Endothelial cell of umbilical vein (primary cell): ENCODE data around the gene KIAA1549. TPM values are rescaled to one million over a fixed set of nuclear protein-coding genes. Genes with fewer than 3 reads are reported as not detected.
"Not testable (repeated sequence)": the region's sequence is repeated elsewhere in the genome, so short reads cannot be mapped to it uniquely, and the experiment has no call there.

ENCODE experiments used
- BruUV-seq: library from RNA; stranded (reverse); fragments of 400-500 nt; replicated peaks from 2 replicates; lab custom pipeline; 2021; lab: Mats Ljungman, UMichigan
- CTCF ChIA-PET: fragments of 300-600, 350-600 bp; sonication (Branson Sonifier 250); formaldehyde crosslinking; loops from one replicate; lab custom pipeline; 2021; ENCODE audit warnings: antibody characterized with exemption, inconsistent platforms; lab: Charles Lee
- POLR2A ChIA-PET: fragments of 300-600, 350-600 bp; sonication (Branson Sonifier 250); formaldehyde crosslinking; loops from one replicate; lab custom pipeline; 2021; ENCODE audit warnings: antibody characterized with exemption, inconsistent platforms; lab: Charles Lee
- DNase-seq: peaks from one replicate; pipeline ENCODE4 v3.0.0-alpha.2; 2011; ENCODE audit warnings: low read depth, low spot score
- FAIRE-seq: peaks from 2 replicates; lab custom pipeline; 2011; peaks lifted over from hg19 to GRCh38; lab: Jason Lieb, UNC
- H2AFZ ChIP-seq: 2 replicates; pipeline ENCODE4 v1.6.0; 2012; ENCODE audit warnings: low read depth, low read length, control low read depth, inconsistent platforms
- H3K27ac ChIP-seq: 2 replicates; pipeline ENCODE4 v1.5.1; 2011; ENCODE audit warnings: low read depth, mild to moderate bottlenecking, control low read depth, low read length, moderate library complexity; ENCODE audit not compliant: insufficient read depth
- H3K27me3 ChIP-seq, 2 experiments: 2 replicates each; pipeline versions ENCODE4 v1.6.0 to v1.6.1; 2011; ENCODE audit warnings: low read length in 2 of 2, mixed read lengths in 1 of 2; ENCODE audit not compliant: control insufficient read depth in 2 of 2, insufficient read depth in 2 of 2
- H3K36me3 ChIP-seq, 2 experiments: 2 replicates in 1 of 2; 3 replicates in 1 of 2; pipeline ENCODE4 v1.5.1; 2011; ENCODE audit warnings: low read length in 2 of 2, mild to moderate bottlenecking in 1 of 2, moderate library complexity in 1 of 2; ENCODE audit not compliant: control insufficient read depth in 2 of 2, insufficient read depth in 2 of 2; ENCODE audit errors: extremely low read depth in 1 of 2
- H3K4me1 ChIP-seq: 3 replicates; pipeline ENCODE4 v1.5.1; 2011; ENCODE audit warnings: mild to moderate bottlenecking, low read length; ENCODE audit not compliant: control insufficient read depth, insufficient read depth; ENCODE audit errors: extremely low read depth
- H3K4me2 ChIP-seq: 2 replicates; pipeline ENCODE4 v1.6.1; 2011; ENCODE audit warnings: low read length, control low read depth, mixed read lengths; ENCODE audit not compliant: insufficient read depth
- H3K4me3 ChIP-seq, 3 experiments: fragments of 200-600 bp in 1 of 3; sonication (generic), shearing (Covaris generic) in 1 of 3; replicated peaks in 1 of 3; 2 replicates each; pipeline ENCODE4 v1.5.1; 2011 to 2016; ENCODE audit warnings: control low read depth in 3 of 3, low read length in 3 of 3, mild to moderate bottlenecking in 2 of 3, inconsistent platforms in 1 of 3, low read depth in 1 of 3, moderate library complexity in 1 of 3; ENCODE audit not compliant: insufficient read depth in 1 of 3
- H3K79me2 ChIP-seq: 2 replicates; pipeline ENCODE4 v1.6.0; 2012; ENCODE audit warnings: low read length, inconsistent platforms; ENCODE audit not compliant: control insufficient read depth, insufficient read depth
- H3K9ac ChIP-seq: replicated peaks from 2 replicates; pipeline ENCODE3; 2011; ENCODE audit warnings: low read length, control low read depth; ENCODE audit not compliant: insufficient read depth; ENCODE audit errors: extremely low read depth
- H3K9me1 ChIP-seq: replicated peaks from 3 replicates; pipeline ENCODE4 v1.6.0; 2011; ENCODE audit warnings: mild to moderate bottlenecking, low read length; ENCODE audit not compliant: control insufficient read depth, insufficient read depth; ENCODE audit errors: extremely low read depth
- H3K9me3 ChIP-seq: replicated peaks from 2 replicates; pipeline ENCODE4 v1.5.1; 2012; ENCODE audit warnings: low read length, inconsistent platforms; ENCODE audit not compliant: control insufficient read depth, insufficient read depth
- H4K20me1 ChIP-seq: replicated peaks from 2 replicates; pipeline ENCODE3; 2011; ENCODE audit warnings: mild to moderate bottlenecking, low read length; ENCODE audit not compliant: control insufficient read depth, insufficient read depth; ENCODE audit errors: extremely low read depth
- FOS ChIP-seq: IDR thresholded peaks from 2 replicates; pipeline ENCODE4 v1.6.1; 2011; ENCODE audit warnings: mild to moderate bottlenecking, low read length, moderate library complexity, borderline replicate concordance; ENCODE audit not compliant: insufficient read depth
- GATA2 ChIP-seq: IDR thresholded peaks from 2 replicates; pipeline ENCODE4 v1.7.0; 2011; ENCODE audit warnings: low read depth, mild to moderate bottlenecking, moderate library complexity, mixed read lengths, low read length; ENCODE audit not compliant: insufficient read length, insufficient read depth
- POLR2AphosphoS5 ChIP-seq: IDR thresholded peaks from 2 replicates; pipeline ENCODE4 v1.6.1; 2012; ENCODE audit warnings: low read depth, mild to moderate bottlenecking, control low read depth, low read length, moderate library complexity; ENCODE audit not compliant: insufficient read depth
- dilution Hi-C: fragments of 300-500 bp; cut with MboI; formaldehyde crosslinking; loops from one replicate; pipeline ENCODE4 v1.15.0; 2019; ENCODE audit warnings: low sequenced_read_pairs; ENCODE audit not compliant: extremely low pct_ligation_motif_present
- intact Hi-C: fragments of 100-400 bp; cut with micrococcal nuclease; formaldehyde crosslinking; loops from one replicate; pipeline ENCODE4 v1.10.0; 2022
- polyA plus RNA-seq, 4 experiments: library from polyadenylated mRNA; depleted of rRNA in 3 of 4; stranded (reverse) in 3 of 4; unstranded in 1 of 4; fragments of >200 nt; gene quantifications; 2 replicates each; pipeline versions ENCODE4 v1.2.1 to v1.2.3, GENCODE V29; 2011 to 2012; ENCODE audit warnings: missing spikeins in 1 of 4
- total RNA-seq: library from RNA; stranded (reverse); gene quantifications from 2 replicates; pipeline ENCODE4 v1.2.3, GENCODE V29; 2021
- TF ChIP-seq, protein P1 (sequence below), 2 donors: IDR thresholded peaks; 1 replicate in 1 of 2; 2 replicates in 1 of 2; pipeline ENCODE4 v1.5.1; 2011; ENCODE audit warnings: low read length in 2 of 2, mild to moderate bottlenecking in 2 of 2, moderate library complexity in 2 of 2, control low read depth in 1 of 2, inconsistent platforms in 1 of 2, low read depth in 1 of 2; ENCODE audit not compliant: insufficient read depth in 1 of 2; ENCODE audit errors: extremely low read depth in 1 of 2
- TF ChIP-seq, protein P2 (sequence below): IDR thresholded peaks from 2 replicates; pipeline ENCODE4 v1.6.1; 2011; ENCODE audit not compliant: insufficient read depth, insufficient read length

KIAA1549 gene
- total and polyA plus RNA-seq, 2 donors (not counting 3 experiments of a cell fraction or from before 2014, with no cell fraction given), result 4.6 to 10.9 TPM

DNA sequence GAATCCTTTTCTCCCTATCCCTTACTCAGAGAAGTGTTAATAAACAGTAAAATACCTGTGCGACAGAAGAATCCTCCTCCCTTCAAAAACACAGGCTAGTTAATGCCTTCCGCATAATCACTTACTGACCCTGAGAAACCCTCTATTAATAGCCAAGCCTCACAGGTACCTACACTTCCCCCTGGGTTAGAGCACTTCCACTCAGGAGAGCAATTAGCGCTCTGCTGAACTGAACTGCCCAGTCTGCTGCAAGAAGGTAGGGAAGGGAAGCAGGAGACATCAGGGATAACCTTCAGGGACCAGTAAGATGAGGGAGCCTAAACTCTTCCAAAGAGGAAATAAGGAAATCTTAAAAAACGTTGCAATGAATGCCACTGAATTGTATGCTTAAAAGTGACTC, 39.6 kb downstream of the KIAA1549 start:
- Histone ChIP-seq H3K9me3 (no peaks in the 10 kb centered on the region), H3K9me1 (no peaks in the 10 kb centered on the region), H3K27me3 (no peaks in the 10 kb centered on the region), H4K20me1 (no peaks in the 10 kb centered on the region), H3K9ac (no peak overlapping the region), H3K27ac (no peak overlapping the region), H3K36me3 (no peaks in the 10 kb centered on the region), H2AFZ (no peak overlapping the region), H3K4me1 (peaks cover 13% of the 10 kb centered on the region), H3K4me3 (no peak overlapping the region), H3K4me2 (no peak overlapping the region), H3K79me2 (peaks cover 7% of the 10 kb centered on the region)
- intact Hi-C loops, result no loop called here
- dilution Hi-C loops, result no loop called here
- FAIRE-seq (no peak), DNase-seq (no peak)
- POLR2A ChIA-PET, result no interaction called here
- TF ChIP-seq, protein P1, sequence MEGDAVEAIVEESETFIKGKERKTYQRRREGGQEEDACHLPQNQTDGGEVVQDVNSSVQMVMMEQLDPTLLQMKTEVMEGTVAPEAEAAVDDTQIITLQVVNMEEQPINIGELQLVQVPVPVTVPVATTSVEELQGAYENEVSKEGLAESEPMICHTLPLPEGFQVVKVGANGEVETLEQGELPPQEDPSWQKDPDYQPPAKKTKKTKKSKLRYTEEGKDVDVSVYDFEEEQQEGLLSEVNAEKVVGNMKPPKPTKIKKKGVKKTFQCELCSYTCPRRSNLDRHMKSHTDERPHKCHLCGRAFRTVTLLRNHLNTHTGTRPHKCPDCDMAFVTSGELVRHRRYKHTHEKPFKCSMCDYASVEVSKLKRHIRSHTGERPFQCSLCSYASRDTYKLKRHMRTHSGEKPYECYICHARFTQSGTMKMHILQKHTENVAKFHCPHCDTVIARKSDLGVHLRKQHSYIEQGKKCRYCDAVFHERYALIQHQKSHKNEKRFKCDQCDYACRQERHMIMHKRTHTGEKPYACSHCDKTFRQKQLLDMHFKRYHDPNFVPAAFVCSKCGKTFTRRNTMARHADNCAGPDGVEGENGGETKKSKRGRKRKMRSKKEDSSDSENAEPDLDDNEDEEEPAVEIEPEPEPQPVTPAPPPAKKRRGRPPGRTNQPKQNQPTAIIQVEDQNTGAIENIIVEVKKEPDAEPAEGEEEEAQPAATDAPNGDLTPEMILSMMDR (IDR thresholded peaks at IDR 0.05; ENCODE audit: extremely low read depth in 1 of 2, insufficient read depth in 1 of 2, low read depth in 1 of 2, low read length in 2 of 2), result no peak
- TF ChIP-seq, protein P2, sequence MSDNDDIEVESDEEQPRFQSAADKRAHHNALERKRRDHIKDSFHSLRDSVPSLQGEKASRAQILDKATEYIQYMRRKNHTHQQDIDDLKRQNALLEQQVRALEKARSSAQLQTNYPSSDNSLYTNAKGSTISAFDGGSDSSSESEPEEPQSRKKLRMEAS, result no peak
- TF ChIP-seq FOS (no peak), POLR2AphosphoS5 (no peak), GATA2 (no peak)
- CTCF ChIA-PET, result interaction anchor here (0.8 to 1.0 kb wide), 2 partner anchors 55 to 76 kb away, joined by 3 read pairs; no protein-coding TSS in a partner anchor
- BruUV-seq, result no TSS peak

GRCh38 chr7:138940602-138941001, 40.6 kb downstream of the KIAA1549 start:
- H3K9ac ChIP-seq, dilution Hi-C loops, CTCF ChIA-PET, FAIRE-seq, intact Hi-C loops, H3K9me1 ChIP-seq, H3K27ac ChIP-seq, H4K20me1 ChIP-seq, BruUV-seq, H2AFZ ChIP-seq, H3K36me3 ChIP-seq, H3K4me3 ChIP-seq, DNase-seq, H3K79me2 ChIP-seq, POLR2A ChIA-PET, H3K9me3 ChIP-seq, H3K27me3 ChIP-seq, H3K4me2 ChIP-seq: not testable (repeated sequence)
- H3K4me1 ChIP-seq, result peaks cover 21% of the 10 kb centered on the region
